Mucosa of descending colon (tissue), 3 donors: ENCODE data around the gene CDC45. TPM values are rescaled to one million over a fixed set of nuclear protein-coding genes. Genes with fewer than 3 reads are reported as not detected.

Source experiments
- ATAC-seq: fragments of 200-7000 bp; cut with Tn5 transposase; one replicate; pipeline ENCODE4 v1.9.1; 2020; ENCODE audit warnings: mild to moderate bottlenecking, moderate library complexity
- DNase-seq, 3 donors: peaks; one replicate each; pipeline ENCODE4 v3.0.0-alpha.2; 2020
- H3K36me3 ChIP-seq: fragments of 200-600 bp; one replicate; pipeline ENCODE4 v1.8.0; 2021; ENCODE audit warnings: low read depth, mild to moderate bottlenecking
- H3K4me1 ChIP-seq: fragments of 200-600 bp; one replicate; pipeline ENCODE4 v1.8.0; 2021; ENCODE audit warnings: low read depth, mild to moderate bottlenecking
- H3K4me3 ChIP-seq: fragments of 200-600 bp; one replicate; pipeline ENCODE4 v1.8.0; 2021; ENCODE audit warnings: mild to moderate bottlenecking
- H3K9me3 ChIP-seq: fragments of 200-600 bp; one replicate; pipeline ENCODE4 v1.8.0; 2021; ENCODE audit warnings: mild to moderate bottlenecking
- CTCF ChIP-seq: fragments of 200-600 bp; IDR thresholded peaks from one replicate; pipeline ENCODE4 v1.8.0; 2022; ENCODE audit warnings: antibody characterized with exemption, mild to moderate bottlenecking
- intact Hi-C, 2 donors: fragments of 100-400 bp; cut with DNase I in 1 of 2; cut with micrococcal nuclease in 1 of 2; formaldehyde crosslinking; loops; one replicate each; pipeline versions ENCODE4 v1.11.0 to v1.11.1; 2022; cut with DNase I, micrococcal nuclease
- total RNA-seq, 3 donors: library from RNA; stranded (reverse); fragmentation: NEBNext Ultra II Directional in 2 of 3; extraction: Animal tissue kit (Norgen Biotek cat#: 25700) in 2 of 3; gene quantifications; one replicate each; pipeline versions ENCODE4 v1.2.1 to v1.2.4, GENCODE V29; 2021 to 2023
- donor health status: DM: no; HTN: no; CAD: no; lungs with moderate emphysema.
- donor health status: DM: no; HTN: no; CAD: no.
- donor health status: DM: no; HTN: yes; CAD: no.

The CDC45 gene
- total RNA-seq, 3 donors from 2014 or later, result 2.2 to 13.9 (median 2.8) TPM

GRCh38 chr22:19451570-19451969 lies 28.1 kb upstream of the CDC45 start:
- Histone ChIP-seq H3K36me3 (peaks cover 11% of the 10 kb centered on the region), H3K4me3 (no peak overlapping the region), H3K4me1 (peaks cover 13% of the 10 kb centered on the region), H3K9me3 (no peaks in the 10 kb centered on the region)
- ATAC-seq, result no peak
- intact Hi-C loops, result no loop called here
- no peak for TF ChIP-seq CTCF
- DNase-seq, result no peak

DNA sequence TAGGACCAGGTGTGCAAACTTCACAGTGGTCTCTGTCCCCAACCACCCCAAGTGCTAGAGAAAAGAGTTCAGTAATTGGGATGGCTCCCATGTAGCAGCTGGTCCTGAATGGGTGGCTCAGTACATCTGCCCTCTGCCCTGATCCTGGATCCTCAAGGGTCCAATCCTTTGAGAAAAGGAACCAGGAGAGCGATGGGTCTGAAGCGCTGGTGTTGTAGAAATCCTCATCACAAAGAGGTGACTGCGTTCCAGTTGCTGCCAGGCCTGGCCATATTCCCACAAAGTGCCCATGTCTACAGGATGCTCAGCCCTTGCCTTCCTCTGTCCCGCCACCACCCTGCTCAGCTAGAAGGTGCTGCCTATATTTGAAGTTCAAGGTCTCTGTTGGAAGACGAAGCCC lies 26.0 kb upstream of the CDC45 start:
- TF ChIP-seq CTCF, result no peak
- Histone ChIP-seq H3K36me3 (peaks cover 13% of the 10 kb centered on the region), H3K4me3 (no peak overlapping the region), H3K9me3 (no peaks in the 10 kb centered on the region), H3K4me1 (peaks cover 3% of the 10 kb centered on the region)
- no peak for ATAC-seq
- intact Hi-C loops, result no loop called here
- no peak for DNase-seq

GRCh38 chr22:19454156-19454555 lies 25.6 kb upstream of the CDC45 start:
- H3K36me3 ChIP-seq, result peaks cover 13% of the 10 kb centered on the region
- intact Hi-C loops, result no loop called here

DNA sequence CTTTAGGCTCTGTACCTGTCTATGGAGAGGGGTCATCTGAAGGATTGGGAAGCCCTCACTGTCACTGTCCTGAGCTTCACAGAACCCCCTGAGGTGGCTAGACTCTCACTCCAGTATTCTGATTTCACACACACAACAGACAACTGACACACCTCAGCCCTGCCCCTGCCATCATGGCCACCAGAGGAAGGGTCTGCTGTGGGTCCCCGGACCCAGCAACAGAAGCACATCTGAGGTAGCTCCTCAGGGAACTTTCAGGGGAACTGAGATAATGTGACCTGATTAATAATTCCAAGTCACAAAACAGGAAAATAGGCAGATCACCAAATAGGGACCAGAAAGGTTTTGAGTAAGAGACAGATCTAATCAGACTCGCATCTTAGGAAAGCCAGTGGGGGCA lies 24.7 kb upstream of the CDC45 start:
- intact Hi-C loops, result no loop called here
- Histone ChIP-seq H3K36me3 (peaks cover 13% of the 10 kb centered on the region), H3K9me3 (no peaks in the 10 kb centered on the region), H3K4me1 (no peaks in the 10 kb centered on the region), H3K4me3 (no peak overlapping the region)
- ATAC-seq (no peak), DNase-seq (no peak)
- TF ChIP-seq CTCF, result no peak

More at GRCh38 chr22:19454156-19454555, 25.6 kb upstream of the CDC45 start:
- no peak for TF ChIP-seq CTCF
- Histone ChIP-seq H3K4me1 (no peaks in the 10 kb centered on the region), H3K9me3 (no peaks in the 10 kb centered on the region), H3K4me3 (no peak overlapping the region)
- no peak for DNase-seq
- ATAC-seq, result no peak

- Histone ChIP-seq H3K4me3 (no peak overlapping the region), H3K4me1 (no peaks in the 10 kb centered on the region), H3K9me3 (no peaks in the 10 kb centered on the region), H3K36me3 (peaks cover 13% of the 10 kb centered on the region)
- no peak for TF ChIP-seq CTCF
- DNase-seq (no peak), ATAC-seq (no peak)
- intact Hi-C loops, result no loop called here
Measured at GRCh38 chr22:19455585-19456370, 23.9 kb upstream of the CDC45 start.
